ENCODE measurements around the gene METAP1. TPM values are rescaled to one million over a fixed set of nuclear protein-coding genes. Genes with fewer than 3 reads are reported as not detected.

Gene METAP1
- total RNA-seq, 1 donor from 2014 or later = 31.5 TPM

- Histone ChIP-seq H3K4me3 (no peak overlapping the region), H3K27me3 (ENCODE audit: low read depth) (no peaks in the 10 kb centered on the region), H3K9me3 (no peaks in the 10 kb centered on the region), H3K4me1 (peaks cover 7% of the 10 kb centered on the region), H3K27ac (no peak overlapping the region), H3K36me3 (no peaks in the 10 kb centered on the region)
- DNase-seq = no peak
- TF ChIP-seq CTCF (IDR thresholded peaks at IDR 0.05) = no peak
- intact Hi-C loops (cut with DNase I) = no loop called here
- no peak for ATAC-seq
These were observed 2.0 kb upstream of the METAP1 start for GRCh38 chr4:98993419-98994071.

- intact Hi-C loops (cut with DNase I) = no loop called here
- Histone ChIP-seq H3K36me3 (no peaks in the 10 kb centered on the region), H3K4me3 (peak overlapping the region; percentile 95), H3K9me3 (no peaks in the 10 kb centered on the region), H3K4me1 (peaks cover 7% of the 10 kb centered on the region), H3K27ac (peak overlapping the region; percentile 89), H3K27me3 (ENCODE audit: low read depth) (no peaks in the 10 kb centered on the region)
- no peak for DNase-seq
- TF ChIP-seq CTCF (IDR thresholded peaks at IDR 0.05) = no peak
- peak in 1 of 2 donors; percentile 27 for ATAC-seq
These were observed 893 bp upstream of the METAP1 start for GRCh38 chr4:98994474-98995182.

- intact Hi-C loops (cut with DNase I) = no loop called here
- DNase-seq = no peak
- peak in 1 of 2 donors; percentile 2 for ATAC-seq
These were observed 689 bp downstream of the METAP1 start for GRCh38 chr4:98996056-98996764.

GRCh38 chr4:98996765-98997068, 1.2 kb downstream of the METAP1 start:
- H3K4me3 ChIP-seq = peak overlapping the region; percentile 95
- intact Hi-C loops (cut with DNase I) = no loop called here
- DNase-seq (no peak), ATAC-seq (no peak)
- H3K4me1 ChIP-seq = peaks cover 7% of the 10 kb centered on the region
- TF ChIP-seq CTCF (IDR thresholded peaks at IDR 0.05) = no peak
- H3K9me3 ChIP-seq = no peaks in the 10 kb centered on the region
- no peaks in the 10 kb centered on the region for H3K27me3 ChIP-seq (ENCODE audit: low read depth)
- no peaks in the 10 kb centered on the region for H3K36me3 ChIP-seq
- H3K27ac ChIP-seq = no peak overlapping the region

More at GRCh38 chr4:98996056-98996764, 689 bp downstream of the METAP1 start:
- Histone ChIP-seq H3K36me3 (no peaks in the 10 kb centered on the region), H3K27ac (peak overlapping the region; percentile 85), H3K27me3 (ENCODE audit: low read depth) (no peaks in the 10 kb centered on the region), H3K4me1 (peaks cover 7% of the 10 kb centered on the region), H3K9me3 (no peaks in the 10 kb centered on the region), H3K4me3 (peak overlapping the region; percentile 95)
- no peak for TF ChIP-seq CTCF (IDR thresholded peaks at IDR 0.05)

GRCh38 chr4:98997166-98997565, 1.6 kb downstream of the METAP1 start:
- Histone ChIP-seq H3K4me1 (peaks cover 7% of the 10 kb centered on the region), H3K27me3 (ENCODE audit: low read depth) (no peaks in the 10 kb centered on the region), H3K4me3 (no peak overlapping the region), H3K9me3 (no peaks in the 10 kb centered on the region), H3K36me3 (no peaks in the 10 kb centered on the region), H3K27ac (no peak overlapping the region)
- TF ChIP-seq CTCF (IDR thresholded peaks at IDR 0.05) = no peak
- ATAC-seq (no peak), DNase-seq (no peak)
- intact Hi-C loops (cut with DNase I) = no loop called here
